HG02981 (cell line): ENCODE results near the gene SLF1.
A peak's percentile ranks its signal among the peaks of the same experiment; 100 is the strongest.

Source experiments
- ATAC-seq: cut with Tn5 transposase; IDR thresholded peaks from one replicate; pipeline ENCODE4 v1.9.1; 2021; ENCODE audit warnings: mild to moderate bottlenecking, moderate library complexity; ENCODE audit not compliant: unreplicated experiment

Gene SLF1

GRCh38 chr5:94660506-94660905 lies 42.0 kb downstream of the SLF1 start:
- ATAC-seq = no peak

- no peak for ATAC-seq
These were observed 42.6 kb downstream of the SLF1 start for GRCh38 chr5:94661086-94661485.

GRCh38 chr5:94667937-94668336 lies 49.5 kb downstream of the SLF1 start:
- ATAC-seq = no peak

- ATAC-seq = no peak
These were observed 52.3 kb downstream of the SLF1 start for GRCh38 chr5:94670726-94671125.

GRCh38 chr5:94672746-94673145 lies 54.3 kb downstream of the SLF1 start:
- no peak for ATAC-seq

GRCh38 chr5:94674490-94675382 lies 56.3 kb downstream of the SLF1 start:
- no peak for ATAC-seq

- ATAC-seq = no peak
These were observed 57.6 kb downstream of the SLF1 start for GRCh38 chr5:94675965-94676618.

- ATAC-seq = no peak
These were observed 64.5 kb downstream of the SLF1 start for GRCh38 chr5:94682814-94683520.

- ATAC-seq = no peak
These were observed 71.4 kb downstream of the SLF1 start for GRCh38 chr5:94689908-94690307.

GRCh38 chr5:94690778-94691177 lies 72.3 kb downstream of the SLF1 start:
- ATAC-seq = no peak

- ATAC-seq = no peak
These were observed 72.8 kb downstream of the SLF1 start for GRCh38 chr5:94691291-94691690.

GRCh38 chr5:94691949-94692348 lies 73.5 kb downstream of the SLF1 start:
- no peak for ATAC-seq

- ATAC-seq = no peak
These were observed 74.1 kb downstream of the SLF1 start for GRCh38 chr5:94692581-94692980.

- ATAC-seq = peak; percentile 61
These were observed 74.8 kb downstream of the SLF1 start for GRCh38 chr5:94693043-94693822.

GRCh38 chr5:94693845-94694370 lies 75.4 kb downstream of the SLF1 start:
- ATAC-seq = no peak

GRCh38 chr5:94694671-94695070 lies 76.2 kb downstream of the SLF1 start:
- ATAC-seq = no peak

- no peak for ATAC-seq
These were observed 79.7 kb downstream of the SLF1 start for GRCh38 chr5:94698197-94698596.

GRCh38 chr5:94699562-94699961 lies 81.1 kb downstream of the SLF1 start:
- no peak for ATAC-seq

- ATAC-seq = peak; percentile 73
These were observed 82.1 kb downstream of the SLF1 start for GRCh38 chr5:94700592-94700991.

GRCh38 chr5:94702729-94703128 lies 84.3 kb downstream of the SLF1 start:
- ATAC-seq = peak; percentile 67

GRCh38 chr5:94705427-94705826 lies 87.0 kb downstream of the SLF1 start:
- ATAC-seq = no peak
